GM12878 (cell line): ENCODE measurements around the gene TXLNG. TPM values are rescaled to one million over a fixed set of nuclear protein-coding genes. Genes with fewer than 3 reads are reported as not detected.

Experiments used
- ATAC-seq: fragments of 200-7000 bp; cut with Tn5 transposase; 3 replicates; pipeline ENCODE4 v1.9.1; 2020; ENCODE audit warnings: mild to moderate bottlenecking, moderate library complexity
- BruUV-seq: library from RNA; stranded (reverse); fragments of 400-500 nt; replicated peaks from 2 replicates; lab custom pipeline; 2021; lab: Mats Ljungman, UMichigan
- CTCF ChIA-PET: fragments of 300-600 bp; sonication (Branson Sonifier 250); formaldehyde crosslinking; extraction: SDS; loops from one replicate; lab custom pipeline; 2021; ENCODE audit warnings: inconsistent platforms; lab: Yijun Ruan, JAX
- POLR2A ChIA-PET: fragments of 350-600 bp; formaldehyde crosslinking; extraction: SDS; loops from one replicate; lab custom pipeline; 2021; ENCODE audit warnings: inconsistent platforms; lab: Charles Lee
- RAD21 ChIA-PET: fragments of 300-600 bp; sonication (Branson Sonifier 250); formaldehyde crosslinking; loops from one replicate; lab custom pipeline; 2023; ENCODE audit warnings: antibody characterized with exemption; ENCODE audit not compliant: unreplicated experiment; lab: Charles Lee
- SMC1A ChIA-PET: fragments of 300-600 bp; sonication (Branson Sonifier 250); formaldehyde crosslinking; loops from one replicate; lab custom pipeline; 2023; ENCODE audit not compliant: unreplicated experiment, uncharacterized antibody; lab: Charles Lee
- DNase-seq: peaks from one replicate; pipeline ENCODE4 v3.0.0-alpha.2; 2011; ENCODE audit warnings: low read depth, low spot score
- FAIRE-seq: peaks from 3 replicates; lab custom pipeline; 2011; peaks lifted over from hg19 to GRCh38; lab: Jason Lieb, UNC
- H2AFZ ChIP-seq: 2 replicates; pipeline ENCODE4 v1.6.0; 2011; ENCODE audit warnings: low read depth, low read length, control low read depth; ENCODE audit not compliant: control insufficient read depth
- H3K27ac ChIP-seq: 2 replicates; pipeline ENCODE4 v1.5.1; 2011; ENCODE audit warnings: control low read depth; ENCODE audit not compliant: control insufficient read depth, insufficient read depth
- H3K27me3 ChIP-seq, 2 experiments: replicated peaks in 1 of 2; 2 replicates each; pipeline versions ENCODE4 v1.6.0 to v1.6.1; 2011; ENCODE audit warnings: low read length in 1 of 2; ENCODE audit not compliant: control insufficient read depth in 2 of 2, insufficient read depth in 2 of 2
- H3K36me3 ChIP-seq, 2 experiments: 2 replicates each; pipeline ENCODE4 v1.5.1; 2011; ENCODE audit warnings: low read length in 1 of 2; ENCODE audit not compliant: control insufficient read depth in 2 of 2, insufficient read depth in 2 of 2
- H3K4me1 ChIP-seq: 2 replicates; pipeline ENCODE4 v1.6.1; 2011; ENCODE audit warnings: mild to moderate bottlenecking, low read length, moderate library complexity, mixed read lengths; ENCODE audit not compliant: control insufficient read depth, insufficient read depth
- H3K4me2 ChIP-seq: 2 replicates; pipeline ENCODE4 v1.6.0; 2011; ENCODE audit warnings: control low read depth; ENCODE audit not compliant: control insufficient read depth, insufficient read depth
- H3K4me3 ChIP-seq: fragments of 200-600 bp; sonication (generic); 2 replicates; pipeline ENCODE4 v1.5.1; 2016
- H3K79me2 ChIP-seq: 2 replicates; pipeline ENCODE4 v1.6.0; 2011; ENCODE audit warnings: low read length; ENCODE audit not compliant: control insufficient read depth, insufficient read depth
- H3K9ac ChIP-seq: 2 replicates; pipeline ENCODE4 v1.8.0; 2011; ENCODE audit warnings: low read length, control low read depth, mixed read lengths; ENCODE audit not compliant: control insufficient read depth, insufficient read depth
- H3K9me3 ChIP-seq: replicated peaks from 3 replicates; pipeline ENCODE4 v1.5.1; 2011; ENCODE audit warnings: mild to moderate bottlenecking, low read length; ENCODE audit not compliant: control insufficient read depth, insufficient read depth
- H4K20me1 ChIP-seq: 2 replicates; pipeline ENCODE4 v1.6.0; 2011; ENCODE audit not compliant: control insufficient read depth, insufficient read depth
- ASH2L ChIP-seq: fragments of 300-600, 200-600 bp; sonication (generic); IDR thresholded peaks from 2 replicates; pipeline ENCODE4 v1.6.1; 2017; ENCODE audit warnings: low read depth, mild to moderate bottlenecking, borderline replicate concordance
- BACH1 ChIP-seq: fragments of 450-650 bp; IDR thresholded peaks from 2 replicates; pipeline ENCODE4 v1.6.1; 2017; ENCODE audit warnings: mild to moderate bottlenecking, borderline replicate concordance
- CBX3 ChIP-seq: fragments of 200-600 bp; sonication (generic); IDR thresholded peaks from 2 replicates; pipeline ENCODE4 v1.6.1; 2016; ENCODE audit warnings: low read depth, borderline replicate concordance
- CEBPB ChIP-seq, 2 experiments: fragments of 150-350 bp in 1 of 2; IDR thresholded peaks; 2 replicates each; pipeline ENCODE4 v1.6.1; 2012 to 2014; ENCODE audit warnings: low read depth in 2 of 2, low read length in 2 of 2, borderline replicate concordance in 1 of 2, inconsistent platforms in 1 of 2
- CREB1 ChIP-seq: IDR thresholded peaks from 2 replicates; pipeline ENCODE4 v1.6.1; 2012; ENCODE audit warnings: low read depth, mild to moderate bottlenecking, inconsistent platforms
- ETV6 ChIP-seq, 2 experiments: fragments of 450-650 bp in 1 of 2; IDR thresholded peaks in 1 of 2; conservative IDR thresholded peaks in 1 of 2; 2 replicates each; pipeline ENCODE4 v1.6.1; 2014; ENCODE audit warnings: antibody characterized with exemption in 1 of 2, borderline replicate concordance in 1 of 2, low read depth in 1 of 2, mild to moderate bottlenecking in 1 of 2, moderate library complexity in 1 of 2
- MEF2A ChIP-seq: IDR thresholded peaks from 2 replicates; pipeline ENCODE4 v1.6.1; 2011; ENCODE audit warnings: low read depth, mild to moderate bottlenecking, low read length, moderate library complexity; ENCODE audit not compliant: insufficient read depth
- SMARCA5 ChIP-seq: fragments of 450-650 bp; IDR thresholded peaks from 2 replicates; pipeline ENCODE4 v1.6.1; 2017; ENCODE audit warnings: mild to moderate bottlenecking
- WGBS: methylation state at CpG from one replicate; pipeline ENCODE4 v1.1.6; 2016; ENCODE audit warnings: low lambda C conversion rate; ENCODE audit not compliant: insufficient replicate concordance, insufficient coverage; ENCODE audit errors: missing lambda C conversion rate; 5-methylcytosine and 5-hydroxymethylcytosine counted together
- in situ Hi-C: fragments of 300-500 bp; cut with MboI; formaldehyde crosslinking; loops from 9 replicates; pipeline ENCODE4 v1.14.3; 2018; ENCODE audit warnings: mixed read lengths
- intact Hi-C: fragments of 100-400 bp; cut with micrococcal nuclease; formaldehyde crosslinking; loops from one replicate; pipeline ENCODE4 v1.14.2; 2022; ENCODE audit not compliant: unreplicated experiment
- polyA plus RNA-seq, 11 experiments: library from polyadenylated mRNA; depleted of rRNA in 4 of 11; unstranded in 6 of 11; stranded (reverse) in 5 of 11; fragments of >200 nt; fragmentation: Nextera tagmentation in 4 of 11; fragmentation: Illumina TruSeq in 1 of 11; extraction: Ambion mirVana in 4 of 11; extraction: Trizol in 1 of 11; gene quantifications; 1 replicate in 1 of 11; 2 replicates in 10 of 11; pipeline versions ENCODE4 v1.2.1 to v1.2.3, GENCODE V29; 2011 to 2016; ENCODE audit warnings: inconsistent platforms in 2 of 11, missing spikeins in 2 of 11, low read depth in 1 of 11
- total RNA-seq, 4 experiments: library from RNA; depleted of rRNA in 3 of 4; stranded (reverse); fragments of >200 nt in 3 of 4; fragmentation: Illumina TruSeq in 1 of 4; extraction: Trizol in 1 of 4; gene quantifications; 2 replicates each; pipeline versions ENCODE4 v1.2.1 to v1.2.3, GENCODE V29; 2013 to 2021
- TF ChIP-seq, protein P1 (sequence below): fragments of 450-650 bp; formaldehyde crosslinking; IDR thresholded peaks from 2 replicates; pipeline ENCODE4 v1.5.0; 2022; ENCODE audit warnings: mild to moderate bottlenecking, missing genetic modification characterization
- TF ChIP-seq, protein P2 (sequence below): fragments of 450-650 bp; IDR thresholded peaks from 2 replicates; pipeline ENCODE4 v1.6.1; 2016; ENCODE audit warnings: mild to moderate bottlenecking, moderate library complexity, borderline replicate concordance
- TF ChIP-seq, protein P3 (sequence below): IDR thresholded peaks from 2 replicates; pipeline ENCODE4 v1.6.1; 2012; ENCODE audit warnings: low read depth, low read length, improper control_type of control experiment

The TXLNG gene
- total and polyA plus RNA-seq, 10 of the 15 experiments (the other 5 are each of a cell fraction or from before 2014, with no cell fraction given) = 9.9 to 40.7 (median 19.5) TPM

DNA sequence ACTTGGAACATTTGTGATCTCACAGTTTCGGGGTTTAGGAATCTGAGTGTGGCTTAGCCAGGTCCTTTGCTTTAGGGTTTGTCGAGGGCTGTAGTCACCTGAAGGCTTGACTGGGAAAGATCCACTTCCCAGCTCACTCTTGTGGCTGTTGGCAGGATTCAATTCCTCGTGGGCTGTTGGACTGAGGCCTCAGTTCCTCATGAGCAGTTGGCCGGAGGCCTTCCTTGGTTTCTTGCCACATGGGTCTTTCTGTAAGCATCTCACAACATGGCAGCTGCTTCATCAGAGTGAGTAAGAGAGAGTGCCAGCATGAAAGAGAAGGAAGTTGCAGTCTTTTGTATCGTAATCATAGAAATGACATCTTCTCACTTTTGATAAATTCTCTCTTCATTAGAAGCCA is 11.1 kb downstream of the TXLNG start:
- Histone ChIP-seq H2AFZ (no peak overlapping the region), H3K79me2 (peaks cover 3% of the 10 kb centered on the region), H3K36me3 (peaks cover 0 to 11% of the 10 kb centered on the region in 2 experiments; a peak in 3 of 4 replicates), H3K9me3 (no peaks in the 10 kb centered on the region), H3K27me3 (no peaks in the 10 kb centered on the region), H3K4me1 (no peaks in the 10 kb centered on the region), H3K4me3 (no peak overlapping the region), H3K4me2 (no peak overlapping the region)
- FAIRE-seq = no peak
- CTCF ChIA-PET = no interaction called here
- SMC1A ChIA-PET = no interaction called here
- 96% methylated on average over 5 of the region's 5 CpGs for WGBS
- ATAC-seq = no peak
- in situ Hi-C loops = no loop called here
- no peak for DNase-seq
- RAD21 ChIA-PET = no interaction called here
- TF ChIP-seq CBX3 (no peak), MEF2A (no peak), BACH1 (no peak), CEBPB (IDR thresholded peaks at IDR 0.05; ENCODE audit: borderline replicate concordance in 1 of 2, low read depth in 2 of 2, low read length in 2 of 2) (no peak), SMARCA5 (no peak), ASH2L (no peak), CREB1 (no peak), ETV6 (conservative IDR thresholded peaks at IDR 0.05 in 1 of 2, IDR thresholded peaks at IDR 0.05 in 1 of 2; ENCODE audit: borderline replicate concordance in 1 of 2, low read depth in 1 of 2) (no peak)
- TF ChIP-seq, protein P1, sequence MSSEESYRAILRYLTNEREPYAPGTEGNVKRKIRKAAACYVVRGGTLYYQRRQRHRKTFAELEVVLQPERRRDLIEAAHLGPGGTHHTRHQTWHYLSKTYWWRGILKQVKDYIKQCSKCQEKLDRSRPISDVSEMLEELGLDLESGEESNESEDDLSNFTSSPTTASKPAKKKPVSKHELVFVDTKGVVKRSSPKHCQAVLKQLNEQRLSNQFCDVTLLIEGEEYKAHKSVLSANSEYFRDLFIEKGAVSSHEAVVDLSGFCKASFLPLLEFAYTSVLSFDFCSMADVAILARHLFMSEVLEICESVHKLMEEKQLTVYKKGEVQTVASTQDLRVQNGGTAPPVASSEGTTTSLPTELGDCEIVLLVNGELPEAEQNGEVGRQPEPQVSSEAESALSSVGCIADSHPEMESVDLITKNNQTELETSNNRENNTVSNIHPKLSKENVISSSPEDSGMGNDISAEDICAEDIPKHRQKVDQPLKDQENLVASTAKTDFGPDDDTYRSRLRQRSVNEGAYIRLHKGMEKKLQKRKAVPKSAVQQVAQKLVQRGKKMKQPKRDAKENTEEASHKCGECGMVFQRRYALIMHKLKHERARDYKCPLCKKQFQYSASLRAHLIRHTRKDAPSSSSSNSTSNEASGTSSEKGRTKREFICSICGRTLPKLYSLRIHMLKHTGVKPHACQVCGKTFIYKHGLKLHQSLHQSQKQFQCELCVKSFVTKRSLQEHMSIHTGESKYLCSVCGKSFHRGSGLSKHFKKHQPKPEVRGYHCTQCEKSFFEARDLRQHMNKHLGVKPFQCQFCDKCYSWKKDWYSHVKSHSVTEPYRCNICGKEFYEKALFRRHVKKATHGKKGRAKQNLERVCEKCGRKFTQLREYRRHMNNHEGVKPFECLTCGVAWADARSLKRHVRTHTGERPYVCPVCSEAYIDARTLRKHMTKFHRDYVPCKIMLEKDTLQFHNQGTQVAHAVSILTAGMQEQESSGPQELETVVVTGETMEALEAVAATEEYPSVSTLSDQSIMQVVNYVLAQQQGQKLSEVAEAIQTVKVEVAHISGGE (CRISPR knock-in tag) = no peak
- TF ChIP-seq, protein P2, sequence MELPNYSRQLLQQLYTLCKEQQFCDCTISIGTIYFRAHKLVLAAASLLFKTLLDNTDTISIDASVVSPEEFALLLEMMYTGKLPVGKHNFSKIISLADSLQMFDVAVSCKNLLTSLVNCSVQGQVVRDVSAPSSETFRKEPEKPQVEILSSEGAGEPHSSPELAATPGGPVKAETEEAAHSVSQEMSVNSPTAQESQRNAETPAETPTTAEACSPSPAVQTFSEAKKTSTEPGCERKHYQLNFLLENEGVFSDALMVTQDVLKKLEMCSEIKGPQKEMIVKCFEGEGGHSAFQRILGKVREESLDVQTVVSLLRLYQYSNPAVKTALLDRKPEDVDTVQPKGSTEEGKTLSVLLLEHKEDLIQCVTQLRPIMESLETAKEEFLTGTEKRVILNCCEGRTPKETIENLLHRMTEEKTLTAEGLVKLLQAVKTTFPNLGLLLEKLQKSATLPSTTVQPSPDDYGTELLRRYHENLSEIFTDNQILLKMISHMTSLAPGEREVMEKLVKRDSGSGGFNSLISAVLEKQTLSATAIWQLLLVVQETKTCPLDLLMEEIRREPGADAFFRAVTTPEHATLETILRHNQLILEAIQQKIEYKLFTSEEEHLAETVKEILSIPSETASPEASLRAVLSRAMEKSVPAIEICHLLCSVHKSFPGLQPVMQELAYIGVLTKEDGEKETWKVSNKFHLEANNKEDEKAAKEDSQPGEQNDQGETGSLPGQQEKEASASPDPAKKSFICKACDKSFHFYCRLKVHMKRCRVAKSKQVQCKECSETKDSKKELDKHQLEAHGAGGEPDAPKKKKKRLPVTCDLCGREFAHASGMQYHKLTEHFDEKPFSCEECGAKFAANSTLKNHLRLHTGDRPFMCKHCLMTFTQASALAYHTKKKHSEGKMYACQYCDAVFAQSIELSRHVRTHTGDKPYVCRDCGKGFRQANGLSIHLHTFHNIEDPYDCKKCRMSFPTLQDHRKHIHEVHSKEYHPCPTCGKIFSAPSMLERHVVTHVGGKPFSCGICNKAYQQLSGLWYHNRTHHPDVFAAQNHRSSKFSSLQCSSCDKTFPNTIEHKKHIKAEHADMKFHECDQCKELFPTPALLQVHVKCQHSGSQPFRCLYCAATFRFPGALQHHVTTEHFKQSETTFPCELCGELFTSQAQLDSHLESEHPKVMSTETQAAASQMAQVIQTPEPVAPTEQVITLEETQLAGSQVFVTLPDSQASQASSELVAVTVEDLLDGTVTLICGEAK = no peak
- TF ChIP-seq, protein P3, sequence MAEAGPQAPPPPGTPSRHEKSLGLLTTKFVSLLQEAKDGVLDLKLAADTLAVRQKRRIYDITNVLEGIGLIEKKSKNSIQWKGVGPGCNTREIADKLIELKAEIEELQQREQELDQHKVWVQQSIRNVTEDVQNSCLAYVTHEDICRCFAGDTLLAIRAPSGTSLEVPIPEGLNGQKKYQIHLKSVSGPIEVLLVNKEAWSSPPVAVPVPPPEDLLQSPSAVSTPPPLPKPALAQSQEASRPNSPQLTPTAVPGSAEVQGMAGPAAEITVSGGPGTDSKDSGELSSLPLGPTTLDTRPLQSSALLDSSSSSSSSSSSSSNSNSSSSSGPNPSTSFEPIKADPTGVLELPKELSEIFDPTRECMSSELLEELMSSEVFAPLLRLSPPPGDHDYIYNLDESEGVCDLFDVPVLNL = no peak
- TF ChIP-seq, all 136 proteins: peak for 0
- POLR2A ChIA-PET = interaction anchor here (0.8 kb wide), 1 partner anchor 10 kb away, joined by 3 read pairs; no protein-coding TSS in a partner anchor
- intact Hi-C loops = no loop called here
- no TSS peak for BruUV-seq
- Histone ChIP-seq H4K20me1 (no peaks in the 10 kb centered on the region), H3K27ac (no peak overlapping the region), H3K9ac (no peak overlapping the region)
